GM12892 (cell line): Measurements from ENCODE around the gene PRAMEF18.
"Not testable (repeated sequence)": the region's sequence is repeated elsewhere in the genome, so short reads cannot be mapped to it uniquely, and the experiment has no call there.

ENCODE experiments used
- POLR2A ChIP-seq: IDR thresholded peaks from 2 replicates; pipeline ENCODE4 v1.6.1; 2011; ENCODE audit warnings: low read depth, low read length, control low read depth
- POLR2AphosphoS5 ChIP-seq: IDR thresholded peaks from 2 replicates; pipeline ENCODE4 v1.6.1; 2011; ENCODE audit warnings: low read depth, low read length, control low read depth
- TAF1 ChIP-seq: IDR thresholded peaks from 2 replicates; pipeline ENCODE4 v1.6.1; 2011; ENCODE audit warnings: low read depth, mild to moderate bottlenecking, control low read depth, low read length, borderline replicate concordance

DNA sequence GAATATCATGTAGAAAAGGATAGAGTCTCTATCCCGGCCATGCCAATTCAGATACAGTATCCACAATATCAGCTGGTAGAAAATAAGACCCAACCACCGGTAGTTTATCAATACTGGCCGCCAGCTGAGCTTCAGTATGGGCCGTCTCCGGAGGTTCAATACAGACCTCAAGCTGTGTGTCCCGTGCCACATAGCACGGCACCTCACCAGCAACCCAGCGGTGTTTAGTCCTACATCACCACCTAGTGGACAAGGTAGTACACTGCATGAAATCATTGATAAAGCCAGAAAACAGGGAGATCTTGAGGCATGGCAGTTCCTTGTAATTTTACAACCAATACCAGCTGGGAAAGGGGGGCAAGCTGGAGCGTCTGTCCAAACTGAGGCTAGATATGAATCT is 17.2 kb downstream of the PRAMEF18 start:
- TF ChIP-seq POLR2A, POLR2AphosphoS5, TAF1: not testable (repeated sequence)
